HL-60 (cell line): ENCODE results near the gene KRT3.

ENCODE experiments used
- DNase-seq, 2 experiments: peaks; one replicate each; pipeline ENCODE4 v3.0.0-alpha.2; 2010 to 2020; ENCODE audit warnings: low read depth in 1 of 2, low spot score in 1 of 2
- H3K27ac ChIP-seq: fragments of 250-450 bp; sonication (Bioruptor Pico); replicated peaks from 2 replicates; pipeline ENCODE4 v1.5.1; 2020; ENCODE audit warnings: mild to moderate bottlenecking, moderate library complexity
- H3K27me3 ChIP-seq: fragments of 250-450 bp; sonication (Bioruptor Pico); 2 replicates; pipeline ENCODE4 v1.5.1; 2021; ENCODE audit warnings: mild to moderate bottlenecking, moderate library complexity; ENCODE audit not compliant: insufficient read depth, poor library complexity, severe bottlenecking
- H3K4me3 ChIP-seq: replicated peaks from 2 replicates; pipeline ENCODE4 v1.5.1; 2011; ENCODE audit warnings: mild to moderate bottlenecking, control low read depth, low read length; ENCODE audit not compliant: insufficient read depth
- GABPA ChIP-seq: IDR thresholded peaks from 2 replicates; pipeline ENCODE4 v1.6.1; 2012; ENCODE audit warnings: low read depth
- POLR2AphosphoS5 ChIP-seq: IDR thresholded peaks from 2 replicates; pipeline ENCODE4 v1.6.1; 2012; ENCODE audit warnings: low read depth
- REST ChIP-seq: IDR thresholded peaks from 2 replicates; pipeline ENCODE4 v1.6.1; 2012; ENCODE audit warnings: low read depth; ENCODE audit not compliant: insufficient replicate concordance
- SPI1 ChIP-seq: IDR thresholded peaks from 2 replicates; pipeline ENCODE4 v1.6.1; 2012; ENCODE audit warnings: low read depth, mild to moderate bottlenecking, borderline replicate concordance
- TF ChIP-seq, protein P1 (sequence below): IDR thresholded peaks from one replicate; pipeline ENCODE4 v1.5.1; 2011; ENCODE audit warnings: low read length, control low read depth, inconsistent platforms; ENCODE audit not compliant: insufficient read depth

Gene KRT3

DNA sequence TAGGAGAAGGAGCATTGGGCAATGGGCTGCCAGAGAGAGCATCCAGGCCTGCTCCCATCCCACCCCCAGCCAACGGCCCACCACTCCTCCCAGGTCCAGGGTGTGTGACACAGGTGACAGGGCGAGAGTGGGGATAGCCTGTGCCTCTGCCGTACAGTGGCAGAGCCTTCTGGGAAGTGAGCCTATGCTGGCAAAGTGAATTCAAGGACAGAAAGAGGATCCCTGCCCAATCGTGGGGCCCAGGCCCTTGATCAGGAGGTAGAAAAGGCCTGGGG is 38.7 kb upstream of the KRT3 start:
- no peaks in the 10 kb centered on the region for H3K27me3 ChIP-seq
- no peak overlapping the region for H3K27ac ChIP-seq
- DNase-seq, result no peak
- TF ChIP-seq REST (no peak), POLR2AphosphoS5 (no peak), GABPA (no peak), SPI1 (no peak)
- TF ChIP-seq, protein P1, sequence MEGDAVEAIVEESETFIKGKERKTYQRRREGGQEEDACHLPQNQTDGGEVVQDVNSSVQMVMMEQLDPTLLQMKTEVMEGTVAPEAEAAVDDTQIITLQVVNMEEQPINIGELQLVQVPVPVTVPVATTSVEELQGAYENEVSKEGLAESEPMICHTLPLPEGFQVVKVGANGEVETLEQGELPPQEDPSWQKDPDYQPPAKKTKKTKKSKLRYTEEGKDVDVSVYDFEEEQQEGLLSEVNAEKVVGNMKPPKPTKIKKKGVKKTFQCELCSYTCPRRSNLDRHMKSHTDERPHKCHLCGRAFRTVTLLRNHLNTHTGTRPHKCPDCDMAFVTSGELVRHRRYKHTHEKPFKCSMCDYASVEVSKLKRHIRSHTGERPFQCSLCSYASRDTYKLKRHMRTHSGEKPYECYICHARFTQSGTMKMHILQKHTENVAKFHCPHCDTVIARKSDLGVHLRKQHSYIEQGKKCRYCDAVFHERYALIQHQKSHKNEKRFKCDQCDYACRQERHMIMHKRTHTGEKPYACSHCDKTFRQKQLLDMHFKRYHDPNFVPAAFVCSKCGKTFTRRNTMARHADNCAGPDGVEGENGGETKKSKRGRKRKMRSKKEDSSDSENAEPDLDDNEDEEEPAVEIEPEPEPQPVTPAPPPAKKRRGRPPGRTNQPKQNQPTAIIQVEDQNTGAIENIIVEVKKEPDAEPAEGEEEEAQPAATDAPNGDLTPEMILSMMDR, result no peak
- no peak overlapping the region for H3K4me3 ChIP-seq

GRCh38 chr12:52833922-52834726 is 38.2 kb upstream of the KRT3 start, which contains the start of gene KRT79:
Gene KRT79, minus strand, starts transcription at chr12:52834311. Its CDS starts 51 bp downstream, at chr12:52834260.
- Histone ChIP-seq H3K27me3 (no peaks in the 10 kb centered on the region), H3K27ac (no peak within 1 kb of the TSS), H3K4me3 (no peak within 1 kb of the TSS)
- TF ChIP-seq, protein P1, result no peak
- no peak for TF ChIP-seq POLR2AphosphoS5
- no peak for DNase-seq

DNA sequence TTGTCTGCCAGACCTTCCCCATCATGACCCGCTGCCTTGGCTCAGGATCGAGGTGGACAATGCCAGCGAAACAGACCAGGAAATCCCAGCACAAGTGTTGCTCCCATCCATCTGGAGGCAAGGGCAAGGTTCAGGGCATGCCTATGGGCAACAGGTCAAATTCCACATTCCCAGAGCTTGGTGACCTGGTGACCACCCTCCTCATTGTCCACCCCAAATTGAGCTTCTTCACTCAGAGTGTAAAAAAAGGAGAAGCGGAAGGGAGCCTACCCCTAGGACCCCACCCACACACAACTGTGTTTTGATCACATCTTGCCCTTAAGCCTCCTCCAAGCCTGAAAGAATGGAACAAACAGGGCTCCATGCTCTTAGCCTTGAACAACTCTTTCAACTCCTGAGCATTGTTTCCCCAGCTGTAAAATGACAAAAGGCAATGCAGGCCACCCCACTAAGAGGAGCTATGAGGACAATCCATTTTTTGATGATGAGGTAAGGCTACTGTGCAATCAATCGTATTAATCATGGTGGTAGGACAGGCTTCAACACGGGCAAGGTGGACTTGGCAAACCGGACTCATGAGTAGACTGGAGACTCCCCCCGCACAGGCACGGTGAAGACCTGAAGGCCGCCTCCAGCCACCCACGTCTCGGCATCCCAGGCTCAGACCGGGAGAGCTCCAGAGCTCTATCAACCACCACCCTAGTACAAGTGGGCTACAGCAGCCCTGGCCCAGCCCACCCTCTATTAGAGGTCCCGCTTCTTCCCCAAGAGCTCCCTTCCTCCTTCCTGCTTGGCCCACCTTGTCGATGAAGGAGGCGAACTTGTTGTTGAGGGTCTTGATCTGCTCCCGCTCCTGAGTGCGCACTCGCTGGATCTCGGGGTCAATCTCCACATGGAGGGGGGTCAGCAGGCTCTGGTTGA is 37.3 kb upstream of the KRT3 start:
- no peaks in the 10 kb centered on the region for H3K27me3 ChIP-seq
- no peak overlapping the region for H3K27ac ChIP-seq
- H3K4me3 ChIP-seq, result no peak overlapping the region
- TF ChIP-seq REST (no peak), GABPA (no peak), SPI1 (no peak), POLR2AphosphoS5 (no peak)
- TF ChIP-seq, protein P1, result no peak
- DNase-seq, result no peak
